Mesenchymal stem cell (in vitro differentiated cells and primary cell): ENCODE data around the gene RNF222. TPM values are rescaled to one million over a fixed set of nuclear protein-coding genes. Genes with fewer than 3 reads are reported as not detected.

Experiments
- DNase-seq: peaks from one replicate; pipeline ENCODE4 v3.0.0-alpha.2; 2013
- H2AFZ ChIP-seq: one replicate; pipeline ENCODE4 v1.6.1; 2013; ENCODE audit warnings: low read depth, mild to moderate bottlenecking, control low read depth, inconsistent platforms, low read length, moderate library complexity
- H2AK5ac ChIP-seq: 2 replicates; pipeline ENCODE4 v1.6.1; 2013; ENCODE audit warnings: low read length, moderate library complexity, mild to moderate bottlenecking, inconsistent platforms; ENCODE audit not compliant: severe bottlenecking
- H2BK120ac ChIP-seq: one replicate; pipeline ENCODE4 v1.6.1; 2013; ENCODE audit warnings: low read depth, mild to moderate bottlenecking, inconsistent platforms, low read length, moderate library complexity
- H2BK12ac ChIP-seq, 2 experiments: one replicate each; pipeline ENCODE4 v1.6.1; 2013; ENCODE audit warnings: inconsistent platforms in 2 of 2, low read length in 2 of 2, mild to moderate bottlenecking in 2 of 2, moderate library complexity in 2 of 2, control low read depth in 1 of 2
- H2BK15ac ChIP-seq: one replicate; pipeline ENCODE4 v1.6.1; 2013; ENCODE audit warnings: mild to moderate bottlenecking, low read depth, inconsistent platforms; ENCODE audit not compliant: poor library complexity, severe bottlenecking
- H2BK5ac ChIP-seq: 2 replicates; pipeline ENCODE4 v1.6.1; 2013; ENCODE audit warnings: low read depth, mild to moderate bottlenecking, low read length, control low read depth, inconsistent platforms; ENCODE audit not compliant: poor library complexity, severe bottlenecking
- H3K14ac ChIP-seq, 2 experiments: one replicate each; pipeline ENCODE4 v1.6.1; 2013; ENCODE audit warnings: inconsistent platforms in 2 of 2, low read length in 2 of 2, control low read depth in 1 of 2, mild to moderate bottlenecking in 1 of 2, moderate library complexity in 1 of 2
- H3K18ac ChIP-seq, 2 experiments: one replicate each; pipeline ENCODE4 v1.6.1; 2013; ENCODE audit warnings: inconsistent platforms in 2 of 2, low read length in 2 of 2, control low read depth in 1 of 2, low read depth in 1 of 2, mild to moderate bottlenecking in 1 of 2
- H3K23ac ChIP-seq, 2 experiments: one replicate each; pipeline ENCODE4 v1.6.1; 2013; ENCODE audit warnings: inconsistent platforms in 2 of 2, low read length in 2 of 2, mild to moderate bottlenecking in 2 of 2, moderate library complexity in 2 of 2, control low read depth in 1 of 2
- H3K27ac ChIP-seq: 2 replicates; pipeline ENCODE4 v1.5.1; 2013; ENCODE audit warnings: mild to moderate bottlenecking, moderate library complexity, low read length, control low read depth, inconsistent platforms; ENCODE audit not compliant: poor library complexity, severe bottlenecking
- H3K27me3 ChIP-seq, 2 experiments: 2 replicates each; pipeline versions ENCODE4 v1.6.1 to v1.7.0; 2013; ENCODE audit warnings: low read length in 2 of 2, mild to moderate bottlenecking in 2 of 2, moderate library complexity in 2 of 2, control low read depth in 1 of 2, inconsistent platforms in 1 of 2; ENCODE audit not compliant: control insufficient read depth in 1 of 2, insufficient read depth in 1 of 2
- H3K36me3 ChIP-seq, 2 experiments: 2 replicates each; pipeline versions ENCODE4 v1.6.1 to v1.7.0; 2013; ENCODE audit warnings: low read length in 2 of 2, control low read depth in 1 of 2, inconsistent platforms in 1 of 2, low read depth in 1 of 2, mild to moderate bottlenecking in 1 of 2; ENCODE audit not compliant: insufficient read depth in 2 of 2, control insufficient read depth in 1 of 2
- H3K4ac ChIP-seq, 2 experiments: one replicate each; pipeline ENCODE4 v1.6.1; 2013; ENCODE audit warnings: inconsistent platforms in 2 of 2, low read length in 2 of 2, mild to moderate bottlenecking in 2 of 2, moderate library complexity in 2 of 2, control low read depth in 1 of 2, low read depth in 1 of 2
- H3K4me1 ChIP-seq: 2 replicates; pipeline ENCODE4 v1.6.1; 2013; ENCODE audit warnings: low read depth, low read length, control low read depth; ENCODE audit not compliant: control insufficient read depth, insufficient read depth
- H3K4me2 ChIP-seq: 2 replicates; pipeline ENCODE4 v1.6.1; 2013; ENCODE audit warnings: low read length, mild to moderate bottlenecking, inconsistent platforms; ENCODE audit not compliant: poor library complexity, severe bottlenecking
- H3K4me3 ChIP-seq, 2 experiments: 2 replicates each; pipeline versions ENCODE4 v1.5.1 to v1.7.0; 2013; ENCODE audit warnings: low read length in 2 of 2, mild to moderate bottlenecking in 2 of 2, control low read depth in 1 of 2, low read depth in 1 of 2; ENCODE audit not compliant: insufficient read depth in 1 of 2
- H3K79me1 ChIP-seq: replicated peaks from 2 replicates; pipeline ENCODE4 v1.6.1; 2013; ENCODE audit warnings: mild to moderate bottlenecking, control low read depth, low read length, inconsistent platforms; ENCODE audit not compliant: poor library complexity, severe bottlenecking
- H3K9ac ChIP-seq: 2 replicates; pipeline ENCODE4 v1.7.0; 2013; ENCODE audit warnings: mild to moderate bottlenecking, low read length, moderate library complexity
- H3K9me3 ChIP-seq: 2 replicates; pipeline ENCODE4 v1.7.0; 2013; ENCODE audit warnings: mild to moderate bottlenecking, low read length; ENCODE audit not compliant: control insufficient read depth
- H4K8ac ChIP-seq: one replicate; pipeline ENCODE4 v1.6.1; 2013; ENCODE audit warnings: inconsistent platforms, mild to moderate bottlenecking, low read length, moderate library complexity
- H4K91ac ChIP-seq: one replicate; pipeline ENCODE4 v1.6.1; 2013; ENCODE audit warnings: mild to moderate bottlenecking, low read length, inconsistent platforms
- whole genome bisulfite sequencing: methylation state at CpG from one replicate; pipeline ENCODE4 v1.1.7; 2013; ENCODE audit warnings: mixed read lengths; 5-methylcytosine and 5-hydroxymethylcytosine counted together
- polyA plus RNA-seq, 2 experiments: library from polyadenylated mRNA; stranded (reverse); fragments of 200-250 nt; gene quantifications; one replicate each; pipeline ENCODE4 v1.2.3, GENCODE V29; 2013

Gene RNF222, protein sequence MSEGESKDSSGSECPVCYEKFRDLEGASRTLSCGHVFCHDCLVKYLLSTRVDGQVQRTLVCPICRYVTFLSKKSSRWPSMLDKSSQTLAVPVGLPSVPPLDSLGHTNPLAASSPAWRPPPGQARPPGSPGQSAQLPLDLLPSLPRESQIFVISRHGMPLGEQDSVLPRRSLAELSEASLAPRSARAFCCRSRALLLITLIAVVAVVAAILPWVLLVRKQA
- polyA plus RNA-seq (2013, experiment 1 of 2) = not detected
- not detected for polyA plus RNA-seq (2013, experiment 2 of 2)

- Histone ChIP-seq H2AFZ (no peak within 1 kb of the TSS), H4K91ac (no peak within 1 kb of the TSS), H3K4ac (no peak within 1 kb of the TSS), H2BK15ac (no peak within 1 kb of the TSS), H3K9ac (no peak within 1 kb of the TSS), H2BK12ac (no peak within 1 kb of the TSS), H2BK5ac (no peak within 1 kb of the TSS), H3K27ac (no peak within 1 kb of the TSS), H3K79me1 (no peaks in the 10 kb centered on the region), H3K14ac (no peak within 1 kb of the TSS), H3K36me3 (peaks cover 0 to under 1% of the 10 kb centered on the region in 2 experiments), H3K9me3 (no peaks in the 10 kb centered on the region), H4K8ac (no peak within 1 kb of the TSS), H3K23ac (no peak within 1 kb of the TSS), H3K4me2 (no peak within 1 kb of the TSS), H3K27me3 (peaks cover 41 to 81% of the 10 kb centered on the region in 2 experiments), H2AK5ac (no peak within 1 kb of the TSS), H3K4me1 (peaks cover 9% of the 10 kb centered on the region), H2BK120ac (no peak within 1 kb of the TSS), H3K4me3 (no peak within 1 kb of the TSS), H3K18ac (no peak within 1 kb of the TSS)
- WGBS = 82% methylated on average over 13 of the region's 13 CpGs
- no peak for DNase-seq
Observed at GRCh38 chr17:8397636-8398035, at the start of gene RNF222. Gene RNF222 (minus strand): TSS chr17:8397827. CDS start chr17:8393461, 4,366 bp downstream.

- no peak for DNase-seq
- H3K14ac ChIP-seq = no peak overlapping the region
Observed at GRCh38 chr17:8445536-8445935, 47.9 kb upstream of the RNF222 start.

GRCh38 chr17:8444494-8444893 lies 46.9 kb upstream of the RNF222 start:
- H3K18ac ChIP-seq = no peak overlapping the region
- H3K36me3 ChIP-seq = peaks cover 8 to 84% of the 10 kb centered on the region in 2 experiments
- no peak overlapping the region for H2BK120ac ChIP-seq
- no peak overlapping the region for H3K4ac ChIP-seq
- H3K4me2 ChIP-seq = no peak overlapping the region
- no peak overlapping the region for H3K27ac ChIP-seq
- H3K14ac ChIP-seq = no peak overlapping the region
- H2AK5ac ChIP-seq = no peak overlapping the region
- H2BK15ac ChIP-seq = no peak overlapping the region
- H2AFZ ChIP-seq = no peak overlapping the region
- no peak overlapping the region for H2BK5ac ChIP-seq
- no peaks in the 10 kb centered on the region for H3K27me3 ChIP-seq
- H2BK12ac ChIP-seq = no peak overlapping the region
- no peak overlapping the region for H3K23ac ChIP-seq
- H4K91ac ChIP-seq = no peak overlapping the region
- DNase-seq = no peak
- no peak overlapping the region for H3K9ac ChIP-seq
- peaks cover 15% of the 10 kb centered on the region for H3K79me1 ChIP-seq
- no peaks in the 10 kb centered on the region for H3K4me1 ChIP-seq
- H3K4me3 ChIP-seq = no peak overlapping the region
- H4K8ac ChIP-seq = no peak overlapping the region
- no peaks in the 10 kb centered on the region for H3K9me3 ChIP-seq
- WGBS = 93% methylated on average over 3 of the region's 4 CpGs

More at GRCh38 chr17:8445536-8445935, 47.9 kb upstream of the RNF222 start:
- Histone ChIP-seq H2BK15ac (no peak overlapping the region), H2BK12ac (no peak overlapping the region), H3K4me1 (no peaks in the 10 kb centered on the region), H3K36me3 (peaks cover 8 to 84% of the 10 kb centered on the region in 2 experiments), H4K91ac (no peak overlapping the region), H2BK120ac (no peak overlapping the region), H2AK5ac (no peak overlapping the region), H3K27ac (no peak overlapping the region), H2AFZ (no peak overlapping the region), H3K18ac (no peak overlapping the region), H3K27me3 (no peaks in the 10 kb centered on the region), H3K4ac (no peak overlapping the region), H4K8ac (no peak overlapping the region), H3K9me3 (no peaks in the 10 kb centered on the region), H2BK5ac (no peak overlapping the region), H3K4me3 (no peak overlapping the region), H3K4me2 (no peak overlapping the region), H3K9ac (no peak overlapping the region), H3K79me1 (peaks cover 17% of the 10 kb centered on the region), H3K23ac (no peak overlapping the region)
- 93% methylated on average over 4 of the region's 4 CpGs for WGBS

DNA sequence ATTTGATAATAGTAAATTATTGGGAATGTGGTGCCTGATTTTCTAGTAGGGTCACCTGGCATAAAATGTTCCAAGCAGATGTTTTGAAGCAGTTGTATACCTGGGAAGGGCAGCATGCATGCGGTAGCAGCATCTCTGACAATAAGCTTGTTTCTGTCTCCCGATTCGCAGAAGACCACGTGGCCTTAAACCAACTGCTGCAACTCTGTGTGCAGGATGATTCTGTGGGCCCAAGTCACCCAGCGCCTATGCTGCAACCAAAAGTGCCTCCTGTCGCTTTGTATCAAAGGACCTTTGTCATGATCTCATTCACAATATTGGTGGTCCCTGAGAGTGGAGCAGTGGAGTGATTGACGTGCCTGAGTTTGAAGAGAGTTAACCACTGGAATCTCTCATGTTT lies 46.1 kb upstream of the RNF222 start:
- H2BK5ac ChIP-seq = no peak overlapping the region
- no peak overlapping the region for H4K8ac ChIP-seq
- H3K4me1 ChIP-seq = no peaks in the 10 kb centered on the region
- no peak overlapping the region for H2AK5ac ChIP-seq
- H3K9me3 ChIP-seq = no peaks in the 10 kb centered on the region
- no peak overlapping the region for H3K4me2 ChIP-seq
- H3K27me3 ChIP-seq = no peaks in the 10 kb centered on the region
- no peak overlapping the region for H2AFZ ChIP-seq
- H3K4ac ChIP-seq = no peak overlapping the region
- no peak overlapping the region for H3K18ac ChIP-seq
- H2BK12ac ChIP-seq = no peak overlapping the region
- no peak overlapping the region for H2BK15ac ChIP-seq
- no peak overlapping the region for H3K14ac ChIP-seq
- H3K27ac ChIP-seq = no peak overlapping the region
- peaks cover 7 to 79% of the 10 kb centered on the region in 2 experiments for H3K36me3 ChIP-seq
- H4K91ac ChIP-seq = no peak overlapping the region
- no peak for DNase-seq
- H3K9ac ChIP-seq = no peak overlapping the region
- peaks cover 12% of the 10 kb centered on the region for H3K79me1 ChIP-seq
- H3K4me3 ChIP-seq = no peak overlapping the region
- 93% methylated on average over 7 of the region's 7 CpGs for whole genome bisulfite sequencing
- no peak overlapping the region for H3K23ac ChIP-seq
- H2BK120ac ChIP-seq = no peak overlapping the region
